CD4-positive, alpha-beta T cell (primary cell): ENCODE results near the gene TMEM63C. TPM values are rescaled to one million over a fixed set of nuclear protein-coding genes. Genes with fewer than 3 reads are reported as not detected.

Experiments
- ATAC-seq: fragments of 200-7000 bp; cut with Tn5 transposase; one replicate; pipeline ENCODE4 v1.10.0; 2022; ENCODE audit warnings: mild to moderate bottlenecking; ENCODE audit not compliant: poor library complexity
- CTCF ChIA-PET: fragments of 350-600 bp; sonication (Branson Sonifier 250); formaldehyde crosslinking; loops from one replicate; lab custom pipeline; 2021; ENCODE audit warnings: antibody characterized with exemption, inconsistent platforms; lab: Charles Lee
- POLR2A ChIA-PET: fragments of 350-600 bp; sonication (Branson Sonifier 250); formaldehyde crosslinking; loops from one replicate; lab custom pipeline; 2021; ENCODE audit warnings: antibody characterized with exemption, inconsistent platforms; lab: Charles Lee
- DNase-seq, 14 experiments: peaks; one replicate each; pipeline ENCODE4 v3.0.0-alpha.2; 2013 to 2020; ENCODE audit warnings: mixed read lengths in 2 of 14
- H3K27ac ChIP-seq, 2 donors: one replicate each; pipeline versions ENCODE4 v1.5.1 to v1.7.0; 2013; ENCODE audit warnings: low read length in 2 of 2, low read depth in 1 of 2, mild to moderate bottlenecking in 1 of 2
- H3K27me3 ChIP-seq, 2 experiments: 1 replicate in 1 of 2; 2 replicates in 1 of 2; pipeline versions ENCODE4 v1.6.1 to v1.7.0; 2013; ENCODE audit warnings: low read length in 2 of 2, control low read depth in 1 of 2, mild to moderate bottlenecking in 1 of 2, moderate library complexity in 1 of 2; ENCODE audit not compliant: insufficient read depth in 2 of 2, control insufficient read depth in 1 of 2
- H3K36me3 ChIP-seq: one replicate; pipeline ENCODE4 v1.6.1; 2013; ENCODE audit warnings: low read length, control low read depth; ENCODE audit not compliant: insufficient read depth
- H3K4me1 ChIP-seq: one replicate; pipeline ENCODE4 v1.6.1; 2013; ENCODE audit warnings: low read length, control low read depth; ENCODE audit not compliant: insufficient read depth
- H3K4me3 ChIP-seq: one replicate; pipeline ENCODE4 v1.5.1; 2013; ENCODE audit warnings: mild to moderate bottlenecking, low read length, moderate library complexity
- H3K9me3 ChIP-seq, 2 experiments: 1 replicate in 1 of 2; 2 replicates in 1 of 2; pipeline versions ENCODE4 v1.6.1 to v1.7.0; 2013; ENCODE audit warnings: low read length in 2 of 2, mild to moderate bottlenecking in 2 of 2, control low read depth in 1 of 2, moderate library complexity in 1 of 2; ENCODE audit not compliant: control insufficient read depth in 1 of 2, insufficient read depth in 1 of 2
- H3K27ac Mint-ChIP-seq: one replicate; pipeline ENCODE4 v1.8.0; 2020; ENCODE audit warnings: mixed read lengths
- H3K27me3 Mint-ChIP-seq: one replicate; pipeline ENCODE4 v1.8.0; 2021; ENCODE audit warnings: mixed read lengths
- H3K36me3 Mint-ChIP-seq: one replicate; pipeline ENCODE4 v1.8.0; 2021; ENCODE audit warnings: low read depth, mixed read lengths
- H3K4me1 Mint-ChIP-seq: one replicate; pipeline ENCODE4 v1.8.0; 2021; ENCODE audit warnings: low read depth, mixed read lengths
- H3K4me3 Mint-ChIP-seq: one replicate; pipeline ENCODE4 v1.8.0; 2020; ENCODE audit warnings: mild to moderate bottlenecking, mixed read lengths
- H3K9me3 Mint-ChIP-seq: one replicate; pipeline ENCODE4 v1.8.0; 2020; ENCODE audit warnings: mixed read lengths
- CTCF ChIP-seq: fragments of 200-600 bp; IDR thresholded peaks from one replicate; pipeline ENCODE4 v1.8.0; 2022; ENCODE audit warnings: antibody characterized with exemption, mild to moderate bottlenecking
- intact Hi-C, 2 experiments: fragments of 100-400 bp; cut with DNase I in 1 of 2; cut with micrococcal nuclease in 1 of 2; formaldehyde crosslinking; loops; one replicate each; pipeline versions ENCODE4 v1.15.1 to v1.9.0; 2023 to 2025; cut with DNase I, micrococcal nuclease
- total RNA-seq, 174 experiments: library from RNA in 2 of 174; stranded (reverse) in 2 of 174; gene quantifications; one replicate each; pipeline ENCODE4 v1.2.3 and lab custom pipeline; 2021 to 2026

TMEM63C gene
- total RNA-seq, 2 experiments from 2014 or later, result 0.58 to 0.89 TPM

GRCh38 chr14:77281852-77282410, 100.3 kb downstream of the TMEM63C start:
- Mint-ChIP-seq H3K27me3 (no peaks in the 10 kb centered on the region), H3K27ac (no peak overlapping the region), H3K4me1 (no peaks in the 10 kb centered on the region), H3K9me3 (no peaks in the 10 kb centered on the region), H3K4me3 (no peak overlapping the region), H3K36me3 (peaks cover 34% of the 10 kb centered on the region)
- H3K4me3 ChIP-seq, result no peak overlapping the region
- ATAC-seq (no peak), DNase-seq (no peak)
- H3K36me3 ChIP-seq, result peaks cover 8% of the 10 kb centered on the region
- H3K27me3 ChIP-seq, result no peaks in the 10 kb centered on the region
- H3K27ac ChIP-seq, result no peak overlapping the region
- H3K4me1 ChIP-seq, result no peaks in the 10 kb centered on the region
- no peaks in the 10 kb centered on the region for H3K9me3 ChIP-seq
- ChIA-PET CTCF (no interaction called here), POLR2A (no interaction called here)
- TF ChIP-seq CTCF, result no peak
- intact Hi-C loops, result no loop called here

- H3K27me3 Mint-ChIP-seq, result no peaks in the 10 kb centered on the region
- no peak for DNase-seq
- H3K27ac Mint-ChIP-seq, result no peak overlapping the region
- Histone ChIP-seq H3K27ac (no peak overlapping the region), H3K27me3 (no peaks in the 10 kb centered on the region), H3K4me1 (no peaks in the 10 kb centered on the region), H3K4me3 (no peak overlapping the region), H3K9me3 (no peaks in the 10 kb centered on the region), H3K36me3 (peaks cover 8% of the 10 kb centered on the region)
- intact Hi-C loops, result no loop called here
- ChIA-PET POLR2A (no interaction called here), CTCF (no interaction called here)
- no peaks in the 10 kb centered on the region for H3K9me3 Mint-ChIP-seq
- H3K4me3 Mint-ChIP-seq, result no peak overlapping the region
- no peak for TF ChIP-seq CTCF
- H3K4me1 Mint-ChIP-seq, result no peaks in the 10 kb centered on the region
- peaks cover 35% of the 10 kb centered on the region for H3K36me3 Mint-ChIP-seq
- no peak for ATAC-seq
Measured at GRCh38 chr14:77284066-77284465, 102.5 kb downstream of the TMEM63C start.

- Histone ChIP-seq H3K27ac (no peak overlapping the region), H3K9me3 (no peaks in the 10 kb centered on the region), H3K36me3 (peaks cover 8% of the 10 kb centered on the region), H3K4me3 (no peak overlapping the region), H3K4me1 (no peaks in the 10 kb centered on the region), H3K27me3 (no peaks in the 10 kb centered on the region)
- CTCF ChIA-PET, result no interaction called here
- TF ChIP-seq CTCF, result no peak
- no peak for ATAC-seq
- Mint-ChIP-seq H3K27ac (no peak overlapping the region), H3K4me1 (no peaks in the 10 kb centered on the region), H3K27me3 (no peaks in the 10 kb centered on the region), H3K36me3 (peaks cover 35% of the 10 kb centered on the region), H3K4me3 (no peak overlapping the region), H3K9me3 (no peaks in the 10 kb centered on the region)
- no peak for DNase-seq
- intact Hi-C loops, result no loop called here
- POLR2A ChIA-PET, result no interaction called here
Measured at GRCh38 chr14:77284466-77284865, 102.9 kb downstream of the TMEM63C start.
